Loucy (cell line): Measurements from ENCODE around the gene MICAL2.

Experiments used
- H2AFZ ChIP-seq: fragments of 200-600 bp; sonication (generic); 2 replicates; pipeline ENCODE4 v1.6.0; 2016; ENCODE audit warnings: antibody characterized with exemption, mild to moderate bottlenecking, low read length, moderate library complexity
- H3F3A ChIP-seq: fragments of 200-600 bp; 2 replicates; pipeline ENCODE4 v1.6.0; 2016; ENCODE audit warnings: antibody characterized with exemption, low read depth, mild to moderate bottlenecking
- H3K27me3 ChIP-seq: fragments of 200-600 bp; sonication (generic); 2 replicates; pipeline ENCODE4 v1.6.1; 2014; ENCODE audit warnings: low read length, mild to moderate bottlenecking; ENCODE audit not compliant: insufficient read depth, poor library complexity, severe bottlenecking
- H3K36me3 ChIP-seq: fragments of 200-600 bp; sonication (generic); 2 replicates; pipeline ENCODE4 v1.6.1; 2016; ENCODE audit warnings: low read length; ENCODE audit not compliant: insufficient read depth
- H3K4me1 ChIP-seq: fragments of 200-600 bp; sonication (generic); 2 replicates; pipeline ENCODE4 v1.5.1; 2014; ENCODE audit warnings: low read length, mild to moderate bottlenecking; ENCODE audit not compliant: insufficient read depth, poor library complexity, severe bottlenecking
- H3K4me2 ChIP-seq: fragments of 200-600 bp; sonication (generic); 2 replicates; pipeline ENCODE4 v1.6.0; 2014; ENCODE audit warnings: antibody characterized with exemption, low read length, low read depth, mild to moderate bottlenecking; ENCODE audit not compliant: poor library complexity, severe bottlenecking
- H3K4me3 ChIP-seq: fragments of 200-600 bp; sonication (generic); 2 replicates; pipeline ENCODE4 v1.5.1; 2014; ENCODE audit warnings: low read length, mild to moderate bottlenecking, mixed read lengths; ENCODE audit not compliant: poor library complexity, severe bottlenecking
- H3K79me2 ChIP-seq: fragments of 200-600 bp; sonication (generic); 2 replicates; pipeline ENCODE4 v1.6.1; 2014; ENCODE audit warnings: low read length; ENCODE audit not compliant: insufficient read depth
- H3K9ac ChIP-seq: fragments of 200-600 bp; sonication (generic); 2 replicates; pipeline ENCODE4 v1.6.0; 2014; ENCODE audit warnings: mild to moderate bottlenecking, low read depth, low read length, moderate library complexity; ENCODE audit not compliant: poor library complexity, severe bottlenecking
- H3K9me2 ChIP-seq: fragments of 200-600 bp; sonication (generic); replicated peaks from 2 replicates; pipeline ENCODE4 v1.6.1; 2016; ENCODE audit warnings: low read depth, low read length, mixed read lengths
- H3K9me3 ChIP-seq: fragments of 200-600 bp; sonication (generic); 2 replicates; pipeline ENCODE4 v1.6.1; 2014; ENCODE audit warnings: mild to moderate bottlenecking, antibody characterized with exemption, low read length, low read depth; ENCODE audit not compliant: insufficient read depth
- H4K20me1 ChIP-seq: fragments of 200-600 bp; sonication (generic); 2 replicates; pipeline ENCODE4 v1.6.0; 2014; ENCODE audit warnings: antibody characterized with exemption, low read length, mild to moderate bottlenecking; ENCODE audit not compliant: insufficient read depth, poor library complexity, severe bottlenecking
- EZH2phosphoT487 ChIP-seq: fragments of 200-600 bp; IDR thresholded peaks from 2 replicates; pipeline ENCODE4 v1.6.1; 2018; ENCODE audit warnings: antibody characterized with exemption, mild to moderate bottlenecking, moderate library complexity, borderline replicate concordance
- TF ChIP-seq, protein P1 (sequence below): fragments of 200-600 bp; sonication (generic); conservative IDR thresholded peaks from 2 replicates; pipeline ENCODE4 v1.5.1; 2014; ENCODE audit warnings: mild to moderate bottlenecking, antibody characterized with exemption, low read length

MICAL2 gene

GRCh38 chr11:12210200-12210599 lies 99.8 kb downstream of the MICAL2 start:
- Histone ChIP-seq H3K79me2 (no peaks in the 10 kb centered on the region), H2AFZ (no peak overlapping the region), H3K9ac (no peak overlapping the region), H3K4me1 (peaks cover 12% of the 10 kb centered on the region), H3K36me3 (no peaks in the 10 kb centered on the region), H3K9me3 (no peaks in the 10 kb centered on the region), H4K20me1 (no peaks in the 10 kb centered on the region), H3K27me3 (no peaks in the 10 kb centered on the region), H3K4me2 (no peak overlapping the region), H3K9me2 (no peaks in the 10 kb centered on the region), H3K4me3 (no peak overlapping the region), H3F3A (no peaks in the 10 kb centered on the region)
- TF ChIP-seq, protein P1, sequence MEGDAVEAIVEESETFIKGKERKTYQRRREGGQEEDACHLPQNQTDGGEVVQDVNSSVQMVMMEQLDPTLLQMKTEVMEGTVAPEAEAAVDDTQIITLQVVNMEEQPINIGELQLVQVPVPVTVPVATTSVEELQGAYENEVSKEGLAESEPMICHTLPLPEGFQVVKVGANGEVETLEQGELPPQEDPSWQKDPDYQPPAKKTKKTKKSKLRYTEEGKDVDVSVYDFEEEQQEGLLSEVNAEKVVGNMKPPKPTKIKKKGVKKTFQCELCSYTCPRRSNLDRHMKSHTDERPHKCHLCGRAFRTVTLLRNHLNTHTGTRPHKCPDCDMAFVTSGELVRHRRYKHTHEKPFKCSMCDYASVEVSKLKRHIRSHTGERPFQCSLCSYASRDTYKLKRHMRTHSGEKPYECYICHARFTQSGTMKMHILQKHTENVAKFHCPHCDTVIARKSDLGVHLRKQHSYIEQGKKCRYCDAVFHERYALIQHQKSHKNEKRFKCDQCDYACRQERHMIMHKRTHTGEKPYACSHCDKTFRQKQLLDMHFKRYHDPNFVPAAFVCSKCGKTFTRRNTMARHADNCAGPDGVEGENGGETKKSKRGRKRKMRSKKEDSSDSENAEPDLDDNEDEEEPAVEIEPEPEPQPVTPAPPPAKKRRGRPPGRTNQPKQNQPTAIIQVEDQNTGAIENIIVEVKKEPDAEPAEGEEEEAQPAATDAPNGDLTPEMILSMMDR, result no peak
- TF ChIP-seq EZH2phosphoT487, result no peak

DNA sequence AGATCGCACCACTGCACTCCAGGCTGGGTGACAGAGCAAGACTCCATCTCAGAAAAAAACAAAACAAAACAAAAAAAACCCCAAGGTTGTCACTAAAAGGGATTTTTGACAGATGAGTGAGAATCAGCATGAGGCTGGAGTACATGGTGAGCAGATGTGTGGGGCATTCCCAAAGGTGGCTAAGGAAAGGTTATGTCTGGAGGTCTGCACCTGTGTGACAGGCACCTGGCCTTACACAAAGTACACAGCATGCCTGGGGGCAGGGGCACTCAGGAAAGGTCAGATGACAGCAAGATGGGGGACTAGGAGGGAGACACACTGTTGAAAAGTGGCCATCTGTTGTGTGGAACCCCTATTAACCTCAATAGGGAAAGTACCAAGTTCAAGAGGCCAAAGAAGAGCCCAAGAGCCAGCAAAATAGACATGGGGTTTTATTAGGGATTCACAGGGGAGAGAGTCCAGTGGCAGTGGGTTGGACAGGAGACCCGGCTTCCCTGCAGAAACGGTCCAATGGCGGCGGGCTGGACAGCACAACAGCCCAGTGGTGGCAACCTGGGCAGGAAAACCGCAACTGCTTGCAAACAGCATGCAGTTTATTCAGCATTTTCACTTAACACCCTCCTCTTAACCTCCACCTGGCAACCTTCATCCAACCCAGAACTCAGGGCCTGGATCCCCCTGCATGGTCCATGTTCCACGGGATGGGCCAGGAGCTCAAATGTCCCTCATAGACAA lies 101.1 kb downstream of the MICAL2 start:
- Histone ChIP-seq H3K9me2 (no peaks in the 10 kb centered on the region), H3K4me3 (no peak overlapping the region), H4K20me1 (no peaks in the 10 kb centered on the region), H3K4me2 (no peak overlapping the region), H3K9me3 (no peaks in the 10 kb centered on the region), H3K79me2 (no peaks in the 10 kb centered on the region), H3K27me3 (no peaks in the 10 kb centered on the region), H3K4me1 (peaks cover 25% of the 10 kb centered on the region), H3K36me3 (no peaks in the 10 kb centered on the region), H3K9ac (no peak overlapping the region), H2AFZ (no peak overlapping the region), H3F3A (no peaks in the 10 kb centered on the region)
- TF ChIP-seq EZH2phosphoT487, result no peak
- TF ChIP-seq, protein P1, result no peak

DNA sequence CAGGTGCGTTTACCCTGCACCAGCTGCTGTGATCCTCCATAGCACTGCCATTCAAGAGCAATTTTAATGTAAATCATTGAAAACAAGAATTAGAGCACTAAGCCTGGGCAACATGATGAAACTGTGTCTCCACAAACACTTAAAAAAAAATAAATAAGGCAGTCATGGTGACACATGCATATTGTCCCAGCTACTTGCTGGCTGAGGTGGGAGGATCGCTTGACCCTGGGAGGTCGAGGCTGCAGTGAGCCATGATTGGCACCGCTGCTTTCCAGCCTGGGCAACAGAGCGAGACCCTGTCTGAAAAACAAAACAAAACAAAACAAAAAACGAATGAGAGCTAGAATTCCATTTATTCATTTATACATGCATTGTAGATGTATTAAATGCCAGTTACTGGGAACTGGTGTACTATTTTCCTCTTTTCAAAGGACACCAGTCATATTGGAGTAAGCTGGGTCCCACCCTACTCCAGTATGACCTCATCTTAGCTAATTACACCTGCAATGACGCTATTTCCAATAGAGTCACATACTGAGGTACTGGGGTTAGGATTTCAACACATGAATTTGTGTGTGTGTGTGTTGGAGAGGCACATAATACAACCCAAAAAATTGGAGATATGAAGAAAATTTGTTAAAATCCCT lies 101.9 kb downstream of the MICAL2 start:
- no peak for TF ChIP-seq EZH2phosphoT487
- TF ChIP-seq, protein P1, result no peak
- Histone ChIP-seq H3K9ac (no peak overlapping the region), H3K27me3 (no peaks in the 10 kb centered on the region), H2AFZ (no peak overlapping the region), H3F3A (no peaks in the 10 kb centered on the region), H3K9me3 (no peaks in the 10 kb centered on the region), H3K4me3 (no peak overlapping the region), H3K4me2 (no peak overlapping the region), H3K36me3 (no peaks in the 10 kb centered on the region), H4K20me1 (no peaks in the 10 kb centered on the region), H3K79me2 (no peaks in the 10 kb centered on the region), H3K4me1 (peaks cover 33% of the 10 kb centered on the region), H3K9me2 (no peaks in the 10 kb centered on the region)
